Thoracic aorta (tissue), 2 donors: ENCODE measurements around the gene EFNA1. TPM values are rescaled to one million over a fixed set of nuclear protein-coding genes. Genes with fewer than 3 reads are reported as not detected.
"Not testable (repeated sequence)": the region's sequence is repeated elsewhere in the genome, so short reads cannot be mapped to it uniquely, and the experiment has no call there.

Experiments used
- ATAC-seq: fragments of 150-250 bp; one replicate; pipeline ENCODE4 v1.8.0; 2017; ENCODE audit warnings: low read depth; ENCODE audit not compliant: insufficient number of reproducible peaks, low FRiP score
- DNase-seq: peaks from one replicate; pipeline ENCODE4 v3.0.0-alpha.2; 2020; ENCODE audit warnings: low spot score
- H3K27ac ChIP-seq, 2 donors: fragments of 200-600 bp; sonication (generic); 1 replicate in 1 of 2; 2 replicates in 1 of 2; pipeline ENCODE4 v1.5.1; 2016; ENCODE audit warnings: mild to moderate bottlenecking in 2 of 2, moderate library complexity in 2 of 2
- H3K27me3 ChIP-seq: fragments of 200-600 bp; sonication (generic); replicated peaks from 2 replicates; pipeline ENCODE4 v1.6.0; 2016; ENCODE audit warnings: mild to moderate bottlenecking; ENCODE audit not compliant: insufficient read depth
- H3K36me3 ChIP-seq: fragments of 200-600 bp; sonication (generic); one replicate; pipeline ENCODE4 v1.5.1; 2016
- H3K4me1 ChIP-seq, 2 donors: fragments of 200-600 bp; sonication (generic); 1 replicate in 1 of 2; 2 replicates in 1 of 2; pipeline versions ENCODE4 v1.5.1 to v1.6.0; 2016; ENCODE audit warnings: low read depth in 2 of 2, mild to moderate bottlenecking in 1 of 2; ENCODE audit not compliant: control insufficient read depth in 1 of 2
- H3K4me3 ChIP-seq: fragments of 200-600 bp; sonication (generic); 2 replicates; pipeline ENCODE4 v1.5.1; 2016; ENCODE audit warnings: mild to moderate bottlenecking
- H3K9me3 ChIP-seq: fragments of 200-600 bp; sonication (generic); 2 replicates; pipeline ENCODE4 v1.5.1; 2016
- total RNA-seq, 2 donors: library from RNA; depleted of rRNA; stranded (reverse); fragments of >200 nt; gene quantifications; one replicate each; pipeline versions ENCODE4 v1.1.0 to v1.2.3, GENCODE V29; 2016
- TF ChIP-seq, protein P1 (sequence below): fragments of 200-600 bp; sonication (generic); IDR thresholded peaks from one replicate; pipeline ENCODE4 v1.5.1; 2019; ENCODE audit warnings: antibody characterized with exemption

The EFNA1 gene
- total RNA-seq, 2 donors from 2014 or later: 4.6 to 15.4 TPM

DNA sequence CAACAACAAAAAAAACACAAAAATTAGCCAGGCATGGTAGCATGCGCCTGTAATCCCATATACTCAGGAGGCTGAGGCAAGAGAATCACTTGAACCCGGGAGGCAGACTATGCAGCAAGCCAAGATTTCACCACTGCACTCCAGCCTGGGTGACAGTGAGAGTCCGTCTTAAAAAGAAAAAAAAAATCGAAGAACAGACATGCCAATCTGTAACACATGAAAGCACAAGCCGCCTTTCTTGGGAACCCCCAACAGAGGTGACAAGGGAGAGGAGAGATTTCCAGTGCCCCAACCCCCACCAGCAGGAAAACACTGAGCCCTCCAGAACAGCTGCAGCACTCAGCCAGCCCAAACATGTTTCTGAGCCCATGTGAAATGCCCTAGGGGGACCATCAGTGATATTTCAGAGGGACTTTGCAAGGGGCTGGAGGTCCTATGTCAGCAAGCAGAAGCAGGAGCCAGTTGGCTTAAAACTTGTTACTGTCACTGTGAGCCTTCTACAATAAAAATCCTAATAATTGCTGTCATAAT is 14.2 kb upstream of the EFNA1 start:
- TF ChIP-seq, protein P1, sequence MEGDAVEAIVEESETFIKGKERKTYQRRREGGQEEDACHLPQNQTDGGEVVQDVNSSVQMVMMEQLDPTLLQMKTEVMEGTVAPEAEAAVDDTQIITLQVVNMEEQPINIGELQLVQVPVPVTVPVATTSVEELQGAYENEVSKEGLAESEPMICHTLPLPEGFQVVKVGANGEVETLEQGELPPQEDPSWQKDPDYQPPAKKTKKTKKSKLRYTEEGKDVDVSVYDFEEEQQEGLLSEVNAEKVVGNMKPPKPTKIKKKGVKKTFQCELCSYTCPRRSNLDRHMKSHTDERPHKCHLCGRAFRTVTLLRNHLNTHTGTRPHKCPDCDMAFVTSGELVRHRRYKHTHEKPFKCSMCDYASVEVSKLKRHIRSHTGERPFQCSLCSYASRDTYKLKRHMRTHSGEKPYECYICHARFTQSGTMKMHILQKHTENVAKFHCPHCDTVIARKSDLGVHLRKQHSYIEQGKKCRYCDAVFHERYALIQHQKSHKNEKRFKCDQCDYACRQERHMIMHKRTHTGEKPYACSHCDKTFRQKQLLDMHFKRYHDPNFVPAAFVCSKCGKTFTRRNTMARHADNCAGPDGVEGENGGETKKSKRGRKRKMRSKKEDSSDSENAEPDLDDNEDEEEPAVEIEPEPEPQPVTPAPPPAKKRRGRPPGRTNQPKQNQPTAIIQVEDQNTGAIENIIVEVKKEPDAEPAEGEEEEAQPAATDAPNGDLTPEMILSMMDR: no peak
- Histone ChIP-seq H3K27me3 (no peaks in the 10 kb centered on the region), H3K4me1 (no peaks in the 10 kb centered on the region), H3K36me3 (no peaks in the 10 kb centered on the region), H3K4me3 (no peak overlapping the region), H3K9me3 (no peaks in the 10 kb centered on the region), H3K27ac (no peak overlapping the region)
- ATAC-seq (no peak), DNase-seq (no peak)

DNA sequence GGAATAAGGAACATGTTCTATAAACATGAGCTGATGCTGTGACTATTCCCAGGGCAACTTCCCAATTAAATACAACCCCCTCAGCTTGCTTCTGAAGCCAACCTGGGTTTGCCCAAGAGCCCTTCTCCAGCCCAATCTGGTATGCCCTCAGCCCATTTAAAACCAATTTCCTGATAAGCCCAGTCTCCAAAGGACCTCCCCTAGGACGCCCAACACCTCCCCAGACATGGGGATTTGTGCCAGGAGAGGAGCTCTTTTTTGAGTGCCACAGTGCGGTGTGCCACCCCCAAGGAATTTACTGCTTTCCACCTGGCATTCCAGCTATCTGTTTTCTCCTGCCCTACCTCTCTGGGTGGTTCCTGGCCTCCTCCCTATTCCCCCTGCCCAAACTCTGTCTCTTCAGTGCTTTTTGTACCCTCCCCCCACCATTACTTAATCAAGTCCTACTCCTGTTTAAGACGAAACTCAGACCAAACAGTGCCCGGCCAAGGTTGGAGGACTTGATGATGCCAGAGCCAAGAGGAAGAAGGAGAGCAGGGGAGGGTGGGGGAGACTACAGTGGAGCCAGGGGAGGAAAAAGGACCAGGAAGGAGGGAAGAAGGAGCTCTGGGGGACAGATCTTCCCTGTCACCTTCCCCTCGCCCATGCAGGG is 11.4 kb upstream of the EFNA1 start:
- Histone ChIP-seq H3K4me3 (no peak overlapping the region), H3K27ac (no peak overlapping the region), H3K9me3 (no peaks in the 10 kb centered on the region), H3K4me1 (no peaks in the 10 kb centered on the region), H3K36me3 (no peaks in the 10 kb centered on the region), H3K27me3 (no peaks in the 10 kb centered on the region)
- TF ChIP-seq, protein P1: no peak
- DNase-seq (no peak), ATAC-seq (no peak)

DNA sequence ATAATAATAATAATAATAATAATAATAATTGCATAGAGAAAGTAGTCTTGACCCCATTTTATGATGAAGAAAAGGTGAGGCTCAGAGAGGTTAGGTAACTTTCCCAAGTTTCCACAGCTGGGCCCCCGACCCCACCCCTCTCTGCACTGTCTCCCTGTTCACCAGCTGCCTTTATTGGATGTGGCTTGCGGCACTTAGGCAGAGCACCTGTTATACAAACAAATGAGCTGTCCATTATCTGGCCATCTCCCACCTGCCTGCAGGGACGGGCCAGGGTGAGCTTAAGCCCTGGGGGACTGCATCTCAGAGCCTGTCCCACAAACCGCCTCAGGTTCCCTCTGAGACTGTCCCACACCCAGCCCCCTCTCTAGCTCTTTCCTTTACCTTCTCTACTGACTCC is 10.1 kb upstream of the EFNA1 start:
- no peaks in the 10 kb centered on the region for H3K9me3 ChIP-seq
- TF ChIP-seq, protein P1: no peak
- no peaks in the 10 kb centered on the region for H3K4me1 ChIP-seq
- ATAC-seq (no peak), DNase-seq (no peak)
- H3K4me3 ChIP-seq: no peak overlapping the region
- H3K27me3 ChIP-seq: no peaks in the 10 kb centered on the region
- H3K27ac ChIP-seq: no peak overlapping the region
- H3K36me3 ChIP-seq: no peaks in the 10 kb centered on the region

DNA sequence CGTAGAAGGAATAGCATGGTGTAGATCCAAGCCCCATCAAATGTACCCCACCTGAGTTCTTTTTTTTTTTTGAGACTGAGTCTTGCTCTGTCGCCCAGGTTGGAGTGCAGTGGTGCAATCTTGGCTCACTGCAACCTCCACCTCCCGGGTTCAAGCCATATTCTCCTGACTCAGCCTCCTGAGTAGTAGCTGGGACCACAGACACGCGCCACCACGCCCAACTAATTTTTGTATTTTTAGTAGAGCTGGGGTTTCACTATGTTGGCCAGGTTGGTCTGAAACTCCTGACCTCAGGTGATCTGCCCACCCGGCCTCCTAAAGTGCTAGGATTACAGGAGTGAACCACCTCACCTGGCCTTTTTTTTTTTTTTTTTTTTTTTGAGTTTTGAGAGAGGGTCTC is 9.6 kb upstream of the EFNA1 start:
- not testable (repeated sequence) for ATAC-seq, H3K9me3 ChIP-seq, H3K4me1 ChIP-seq, H3K27ac ChIP-seq, DNase-seq, H3K36me3 ChIP-seq, H3K4me3 ChIP-seq, H3K27me3 ChIP-seq

DNA sequence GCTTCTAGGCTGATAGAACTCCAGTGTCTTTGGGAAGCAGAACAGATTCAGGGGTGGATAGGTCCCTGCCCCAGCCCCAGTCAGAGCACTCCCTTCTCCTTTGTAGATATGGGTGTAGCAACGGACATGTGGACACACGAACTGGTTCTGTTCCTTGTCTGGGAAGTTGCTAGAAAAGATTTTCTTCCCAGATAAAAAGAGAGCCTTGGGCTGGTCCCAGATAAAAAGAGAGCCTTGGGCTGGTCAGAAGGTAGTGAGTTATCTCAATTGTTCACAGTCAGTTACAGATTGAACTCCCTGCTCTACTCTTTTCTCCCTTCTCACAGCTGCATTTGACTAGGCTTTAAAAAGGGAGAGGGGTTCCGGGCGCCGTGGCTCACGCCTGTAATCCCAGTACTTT is 7.4 kb upstream of the EFNA1 start:
- TF ChIP-seq, protein P1: no peak
- H3K4me1 ChIP-seq: no peaks in the 10 kb centered on the region
- H3K27me3 ChIP-seq: no peaks in the 10 kb centered on the region
- H3K9me3 ChIP-seq: no peaks in the 10 kb centered on the region
- H3K27ac ChIP-seq: no peak overlapping the region
- ATAC-seq (no peak), DNase-seq (no peak)
- H3K4me3 ChIP-seq: no peak overlapping the region
- H3K36me3 ChIP-seq: no peaks in the 10 kb centered on the region

DNA sequence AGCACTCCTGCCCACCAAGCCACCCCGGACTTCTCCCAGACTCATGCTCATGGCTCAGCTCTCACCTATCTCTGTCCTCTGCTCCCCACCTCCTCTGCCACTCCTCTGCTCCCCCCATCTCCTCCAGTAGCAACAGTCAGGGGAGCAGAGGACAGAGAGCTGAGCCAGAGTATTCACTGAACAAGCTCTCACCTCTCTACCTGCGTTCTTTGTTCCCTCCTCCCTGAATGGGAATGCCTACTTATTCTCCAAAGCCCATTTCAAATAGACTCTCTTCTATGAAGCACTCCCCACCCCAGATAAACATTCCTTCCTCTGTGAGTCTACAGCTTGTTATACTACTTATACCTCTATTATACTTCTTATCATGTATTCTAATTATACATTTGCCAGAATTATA is 6.4 kb upstream of the EFNA1 start:
- Histone ChIP-seq H3K27me3 (no peaks in the 10 kb centered on the region), H3K4me3 (no peak overlapping the region), H3K9me3 (no peaks in the 10 kb centered on the region), H3K36me3 (no peaks in the 10 kb centered on the region), H3K27ac (no peak overlapping the region), H3K4me1 (peaks cover 0 to 5% of the 10 kb centered on the region in 2 donors)
- TF ChIP-seq, protein P1: no peak
- DNase-seq: no peak
- no peak for ATAC-seq
